Right renal pelvis (tissue), 4 donors: Measurements from ENCODE around the gene XYLT1. TPM values are rescaled to one million over a fixed set of nuclear protein-coding genes. Genes with fewer than 3 reads are reported as not detected.
"Not testable (repeated sequence)": the region's sequence is repeated elsewhere in the genome, so short reads cannot be mapped to it uniquely, and the experiment has no call there.

Source experiments
- DNase-seq, 4 donors: peaks; one replicate each; pipeline ENCODE4 v3.0.0-alpha.2; 2013; ENCODE audit warnings: low read depth in 4 of 4, low spot score in 3 of 4, missing footprints in 1 of 4
- polyA plus RNA-seq, 4 donors: library from polyadenylated mRNA; unstranded; fragments of 120-200 nt; gene quantifications; one replicate each; pipeline ENCODE4 v1.2.1, GENCODE V29; 2013; ENCODE audit not compliant: insufficient read length in 4 of 4

Gene XYLT1
- polyA plus RNA-seq, 4 donors, result 8.1 to 8.5 (median 8.4) TPM

DNA sequence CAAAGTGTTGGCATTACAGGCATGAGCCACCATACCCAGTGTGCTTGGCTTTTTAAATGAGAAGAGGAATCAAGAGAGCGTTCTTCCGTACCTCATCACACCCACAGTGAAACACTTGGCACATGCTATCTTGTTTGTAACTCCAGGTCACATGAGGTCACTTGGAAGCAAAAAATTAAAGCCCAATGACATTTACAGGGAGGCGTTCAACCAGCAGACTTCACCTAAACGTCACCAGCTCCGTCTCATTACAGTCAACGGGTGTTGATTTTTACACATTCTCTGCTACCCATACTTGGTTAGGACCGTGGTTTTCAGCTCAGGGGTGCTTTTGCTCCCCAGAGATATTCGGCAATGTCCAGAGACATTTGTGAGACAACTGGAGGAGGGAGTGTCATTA lies 127.0 kb downstream of the XYLT1 start:
- DNase-seq, result no peak

- no peak for DNase-seq
Measured at GRCh38 chr16:17343028-17343427, 127.7 kb downstream of the XYLT1 start.

DNA sequence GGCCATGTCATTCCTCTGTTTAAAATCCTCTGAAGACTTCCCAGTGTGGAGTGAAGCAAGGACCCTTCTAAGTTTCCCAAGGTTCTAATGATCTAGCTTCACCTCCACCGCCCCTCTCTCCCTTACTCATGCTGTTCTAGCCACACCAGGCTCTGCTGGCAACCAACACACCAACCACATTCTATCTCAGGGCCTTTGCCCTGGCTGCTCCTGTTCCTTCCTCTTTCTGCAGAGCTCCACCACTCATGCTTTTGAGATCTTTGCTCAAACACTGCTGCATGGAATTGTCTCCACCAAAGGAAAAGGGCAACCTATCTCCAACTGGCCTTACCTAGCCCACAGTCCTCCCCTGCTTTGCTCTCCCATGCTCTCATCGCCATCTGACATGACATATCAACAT lies 128.7 kb downstream of the XYLT1 start:
- DNase-seq, result no peak

DNA sequence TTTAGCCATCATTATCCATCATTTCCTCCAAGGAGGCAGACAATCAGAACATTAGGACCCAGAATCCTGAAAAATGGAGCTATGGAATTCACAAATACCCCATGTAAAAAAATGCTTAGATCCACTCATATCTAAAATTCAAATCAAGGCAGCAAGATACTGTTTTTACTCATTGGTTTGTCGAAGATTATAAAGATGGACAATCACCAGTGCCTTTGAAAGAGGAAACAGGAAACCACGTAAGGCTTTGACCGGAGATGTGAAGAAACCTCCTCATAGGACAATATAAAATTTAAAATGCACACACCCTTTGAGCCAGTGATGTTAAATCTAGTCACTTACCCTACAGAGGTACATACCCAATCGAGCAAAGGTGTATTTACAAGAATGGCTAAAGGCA lies 130.0 kb downstream of the XYLT1 start:
- no peak for DNase-seq

DNA sequence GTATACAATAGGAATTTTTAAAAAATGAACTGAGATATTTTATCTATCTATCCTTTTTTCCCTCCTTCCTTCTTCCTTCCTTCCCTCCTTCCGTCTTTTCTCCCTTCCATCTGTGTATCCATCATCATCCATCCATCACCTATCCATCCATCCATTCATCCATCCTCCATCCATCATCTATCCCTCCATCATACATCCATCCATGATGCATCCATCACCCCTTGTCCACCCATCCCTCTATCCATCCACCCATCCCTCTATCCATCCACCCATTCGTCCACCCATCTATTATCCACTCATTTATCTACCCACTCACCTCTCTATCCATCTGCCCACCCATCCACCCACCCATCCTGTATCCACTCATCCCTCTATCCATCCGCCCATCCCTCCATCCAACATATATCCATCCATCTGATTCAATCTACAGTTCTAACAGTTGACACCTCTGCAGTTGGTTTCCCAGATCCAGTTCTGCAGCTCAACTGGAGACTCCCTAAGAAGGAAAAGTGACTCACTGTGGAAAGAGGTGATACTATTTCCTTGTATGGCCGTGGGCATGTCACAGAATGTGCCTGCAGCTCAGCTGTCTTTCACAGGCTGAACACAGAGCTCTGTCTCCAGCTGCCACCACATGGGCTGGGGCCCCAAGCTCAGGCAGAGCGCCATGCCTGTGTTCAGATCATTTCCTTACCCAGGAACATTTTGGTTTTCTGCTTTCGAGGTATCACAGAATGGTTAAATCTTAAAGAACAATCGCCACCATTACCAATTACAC lies 130.8 kb downstream of the XYLT1 start:
- DNase-seq, result no peak

GRCh38 chr16:17338244-17338643 lies 132.5 kb downstream of the XYLT1 start:
- no peak for DNase-seq

GRCh38 chr16:17336530-17336900 lies 134.2 kb downstream of the XYLT1 start:
- no peak for DNase-seq

DNA sequence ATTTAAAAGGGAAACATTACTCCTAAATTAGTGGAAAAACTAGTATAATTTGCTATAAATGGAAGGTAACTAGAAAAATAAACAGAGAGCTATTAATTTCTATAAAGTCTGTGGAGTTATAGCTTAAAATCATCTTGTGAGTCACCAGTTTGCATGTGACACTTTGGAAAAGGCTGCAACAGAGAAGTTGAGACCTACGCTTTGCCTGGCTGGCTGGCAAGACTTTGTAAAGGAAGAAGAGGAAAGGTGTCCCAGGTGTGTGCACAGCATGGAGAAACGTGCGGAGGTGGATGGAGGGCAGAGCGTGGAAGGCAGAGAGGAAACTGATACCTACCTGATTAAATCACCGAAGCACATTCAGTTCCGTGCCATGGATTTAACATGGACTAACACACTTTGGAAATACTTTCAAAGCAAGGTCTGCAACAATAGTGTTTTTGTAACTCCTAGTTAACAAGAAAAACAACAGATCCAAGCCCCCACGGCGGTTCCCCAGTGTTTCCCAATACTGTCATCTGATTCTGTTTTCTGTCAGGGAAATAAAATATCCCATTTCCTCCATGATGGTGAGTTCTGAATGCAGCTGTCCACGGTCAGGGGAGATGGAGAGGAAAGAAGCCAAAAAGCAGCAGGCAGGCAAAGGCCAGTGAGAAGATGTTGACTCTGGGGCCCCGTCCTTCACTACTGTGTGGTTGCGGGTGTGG lies 134.8 kb downstream of the XYLT1 start:
- DNase-seq, result no peak

DNA sequence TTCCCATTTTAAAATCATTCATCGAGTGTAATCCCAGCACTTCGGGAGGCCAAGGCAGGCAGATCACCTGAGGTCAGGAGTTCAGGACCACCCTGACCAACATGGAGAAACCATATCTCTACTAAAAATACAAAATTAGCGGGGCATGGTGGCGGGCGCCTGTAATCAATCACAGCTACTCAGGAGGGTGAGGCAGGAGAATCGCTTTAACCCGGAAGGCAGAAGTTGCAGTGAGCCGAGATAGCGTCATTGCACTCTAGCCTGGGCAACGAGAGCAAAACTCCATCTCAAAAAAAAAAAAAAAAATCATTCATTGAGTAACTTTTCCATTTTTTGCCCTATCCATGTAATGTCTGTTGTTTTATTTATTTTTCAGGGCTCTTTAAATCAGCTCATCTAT lies 135.4 kb downstream of the XYLT1 start:
- DNase-seq, result not testable (repeated sequence)

- no peak for DNase-seq
Measured at GRCh38 chr16:17334096-17334495, 136.7 kb downstream of the XYLT1 start.

GRCh38 chr16:17333229-17333628 lies 137.5 kb downstream of the XYLT1 start:
- DNase-seq, result no peak

- DNase-seq, result no peak
Measured at GRCh38 chr16:17331991-17332390, 138.8 kb downstream of the XYLT1 start.

DNA sequence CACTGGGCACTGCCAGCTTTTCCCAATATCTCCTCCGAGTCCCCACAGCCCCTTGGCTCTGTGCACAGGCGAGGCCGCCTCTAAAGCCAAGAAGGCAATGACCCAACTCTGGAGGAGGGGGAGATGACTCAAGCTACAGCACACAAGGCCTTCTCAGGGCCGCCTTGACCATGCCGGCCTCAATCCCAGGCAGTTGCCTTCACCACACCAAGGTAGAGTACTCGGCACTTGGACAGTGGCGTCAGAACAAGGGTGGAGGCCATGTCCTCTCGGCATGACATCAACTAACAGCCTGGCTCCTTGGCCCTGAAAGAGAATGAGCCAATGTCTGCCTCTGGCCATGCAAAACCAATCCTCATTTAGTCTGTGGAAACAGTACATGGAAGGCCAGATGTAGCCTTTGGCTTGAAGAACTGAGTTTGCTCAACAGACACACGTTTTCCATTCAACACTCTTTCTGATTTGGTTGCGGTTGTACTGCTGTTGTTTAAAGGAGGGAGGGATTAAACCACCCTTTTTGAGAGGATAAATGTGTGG lies 139.6 kb downstream of the XYLT1 start:
- no peak for DNase-seq

- DNase-seq, result no peak
Measured at GRCh38 chr16:17330044-17330443, 140.7 kb downstream of the XYLT1 start.

GRCh38 chr16:17329391-17329790 lies 141.4 kb downstream of the XYLT1 start:
- no peak for DNase-seq

DNA sequence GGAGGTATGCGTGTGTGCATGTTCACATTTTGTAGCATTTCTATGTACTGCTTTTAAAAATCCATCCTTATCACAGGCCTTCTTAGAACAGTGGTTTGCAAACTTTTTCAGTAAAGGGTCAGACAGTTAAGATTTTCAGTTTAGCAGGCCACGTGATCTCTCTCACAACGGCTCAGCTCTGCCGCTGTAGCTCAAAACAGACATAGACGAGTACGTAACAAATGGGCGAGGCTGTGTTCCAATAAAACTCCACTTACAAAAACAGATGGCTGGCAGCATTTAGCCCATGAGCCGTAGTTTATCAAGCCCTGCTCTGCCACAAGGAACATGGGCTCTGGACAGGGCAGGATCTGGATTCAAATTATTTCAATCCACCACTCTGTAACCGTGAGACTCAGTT lies 141.8 kb downstream of the XYLT1 start:
- DNase-seq, result no peak

DNA sequence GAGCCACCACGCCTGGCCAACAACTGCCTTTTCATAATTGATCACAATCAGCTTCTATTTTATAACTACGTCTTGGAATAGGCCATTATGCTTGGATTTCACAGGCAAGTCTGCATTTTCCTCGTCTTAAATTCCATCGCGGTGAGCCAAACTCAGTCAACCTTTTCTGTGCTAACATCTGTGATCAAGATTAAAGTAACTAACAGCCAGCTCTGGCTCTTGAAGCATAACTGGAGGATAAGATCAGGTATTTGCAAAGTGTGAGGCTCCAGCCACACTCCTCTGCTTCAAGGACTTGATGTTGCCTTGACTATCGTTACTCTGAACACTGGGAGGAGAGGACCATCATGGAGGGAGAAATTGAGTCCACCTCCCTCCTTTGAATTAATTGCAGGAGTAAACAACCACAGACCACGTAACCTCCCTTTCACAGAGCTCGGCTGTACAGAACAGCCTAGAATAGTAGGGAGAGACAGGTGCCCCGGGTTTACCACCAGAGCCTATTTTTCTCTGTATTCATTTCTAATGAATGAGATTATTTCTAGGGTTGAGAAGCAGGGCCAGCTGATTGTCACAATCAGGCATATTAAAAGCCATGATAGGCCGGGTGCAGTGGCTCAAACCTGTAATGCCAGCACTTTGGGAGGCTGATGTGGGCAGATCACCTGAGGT lies 143.0 kb downstream of the XYLT1 start:
- no peak for DNase-seq

DNA sequence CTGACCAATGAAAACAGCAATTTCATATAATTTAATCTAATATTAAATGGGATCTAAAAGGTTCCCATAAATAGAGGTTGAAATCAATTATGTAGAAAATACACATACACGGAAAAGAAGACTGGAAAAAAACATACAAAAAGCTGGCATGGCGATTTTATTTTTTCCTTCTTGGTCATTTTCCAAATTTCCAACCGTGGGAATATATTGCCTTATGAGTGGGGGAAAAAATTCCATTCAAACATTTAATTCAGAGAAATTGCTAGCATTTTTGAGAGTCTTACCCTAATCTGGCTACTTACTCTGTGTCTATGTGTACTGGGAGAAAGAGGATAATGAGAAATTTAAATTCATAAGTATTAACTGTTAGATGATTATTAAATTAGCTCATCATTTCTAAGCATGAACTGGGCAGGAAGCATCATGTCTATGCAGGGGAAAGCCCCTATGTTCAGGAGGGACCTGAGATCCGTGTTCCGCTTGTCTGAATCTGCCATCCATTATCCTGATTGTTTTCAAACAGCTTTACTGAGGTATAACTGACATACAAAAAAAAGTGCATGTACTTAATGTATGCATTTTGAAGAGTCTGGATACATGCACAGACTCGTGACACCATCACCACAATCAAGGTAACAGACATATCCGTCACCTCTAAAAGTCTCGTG lies 145.2 kb downstream of the XYLT1 start:
- no peak for DNase-seq

DNA sequence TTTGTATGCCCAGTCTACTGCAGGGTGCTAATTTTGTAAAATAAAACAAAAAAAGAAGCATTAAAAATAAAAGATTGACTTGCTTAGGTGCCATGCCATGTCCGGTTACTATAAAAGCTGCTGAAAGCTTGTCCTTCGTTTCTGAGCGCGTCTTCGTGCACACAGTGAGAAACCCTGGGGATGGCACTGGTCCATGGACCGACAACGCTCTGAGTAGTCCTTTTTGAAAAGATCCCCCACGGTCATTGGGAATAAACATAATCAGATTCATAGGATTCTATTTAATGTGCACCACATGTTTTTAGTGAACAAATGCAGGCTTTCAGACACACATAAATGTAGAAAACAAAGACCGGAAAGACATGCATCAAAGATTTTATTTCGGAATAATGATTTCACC lies 146.3 kb downstream of the XYLT1 start:
- no peak for DNase-seq

DNA sequence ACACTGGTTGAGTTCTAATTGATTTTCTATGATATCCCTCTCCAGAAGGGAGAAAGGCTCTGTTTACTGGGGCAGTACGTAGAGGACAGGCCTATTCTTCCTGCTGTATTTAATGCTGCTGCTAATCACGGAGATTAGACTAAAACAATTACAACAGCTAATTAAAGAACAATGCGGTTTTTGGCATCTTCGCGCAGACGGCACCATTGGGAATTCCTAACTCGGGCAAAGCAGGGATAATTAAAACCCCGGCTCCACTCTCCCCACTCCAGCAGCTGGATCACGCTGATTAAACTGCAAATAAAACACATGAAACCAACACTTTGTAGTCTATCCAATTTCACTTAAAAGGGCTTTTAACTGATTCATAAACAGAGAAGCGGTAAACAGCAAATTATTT lies 147.6 kb downstream of the XYLT1 start:
- no peak for DNase-seq

GRCh38 chr16:17321824-17322223 lies 148.9 kb downstream of the XYLT1 start:
- no peak for DNase-seq
